Naive thymus-derived CD4-positive, alpha-beta T cell (primary cell): ENCODE measurements around the gene TMEM98. TPM values are rescaled to one million over a fixed set of nuclear protein-coding genes. Genes with fewer than 3 reads are reported as not detected.
A peak's percentile ranks its signal among the peaks of the same experiment; 100 is the strongest.
"Not testable (repeated sequence)": the region's sequence is repeated elsewhere in the genome, so short reads cannot be mapped to it uniquely, and the experiment has no call there.

Experiments
- ATAC-seq: fragments of 150-1000 bp; cut with Tn5 transposase; 2 replicates; pipeline ENCODE4 v1.10.0; 2021; ENCODE audit warnings: mild to moderate bottlenecking, moderate library complexity
- CTCF ChIA-PET: fragments of 350-600 bp; sonication (Branson Sonifier 250); formaldehyde crosslinking; loops from one replicate; lab custom pipeline; 2021; ENCODE audit warnings: antibody characterized with exemption; lab: Charles Lee
- POLR2A ChIA-PET: fragments of 350-600 bp; sonication (Branson Sonifier 250); formaldehyde crosslinking; loops from one replicate; lab custom pipeline; 2021; ENCODE audit warnings: antibody characterized with exemption, inconsistent platforms; lab: Charles Lee
- DNase-seq, 9 donors: peaks; one replicate each; pipeline versions ENCODE4 v3.0.0 to v3.0.0-alpha.2; 2020 to 2022; ENCODE audit warnings: mixed read lengths in 1 of 9
- H3K27ac ChIP-seq: one replicate; pipeline ENCODE4 v1.7.0; 2013; ENCODE audit warnings: mild to moderate bottlenecking, low read depth, low read length, moderate library complexity
- H3K27me3 ChIP-seq, 2 donors: one replicate each; pipeline ENCODE4 v1.7.0; 2013; ENCODE audit warnings: low read length in 2 of 2, mild to moderate bottlenecking in 2 of 2, moderate library complexity in 2 of 2; ENCODE audit not compliant: control insufficient read depth in 2 of 2, insufficient read depth in 2 of 2
- H3K36me3 ChIP-seq, 3 experiments: 1 replicate in 2 of 3; 2 replicates in 1 of 3; pipeline ENCODE4 v1.7.0; 2013; ENCODE audit warnings: low read length in 3 of 3, mild to moderate bottlenecking in 3 of 3, moderate library complexity in 1 of 3; ENCODE audit not compliant: insufficient read depth in 3 of 3, control insufficient read depth in 2 of 3
- H3K4me1 ChIP-seq, 2 donors: one replicate each; pipeline ENCODE4 v1.7.0; 2013; ENCODE audit warnings: low read length in 2 of 2, mild to moderate bottlenecking in 2 of 2, moderate library complexity in 1 of 2; ENCODE audit not compliant: control insufficient read depth in 2 of 2, insufficient read depth in 2 of 2
- H3K4me3 ChIP-seq: 2 replicates; pipeline ENCODE4 v1.7.0; 2013; ENCODE audit warnings: mild to moderate bottlenecking, low read length
- H3K9me3 ChIP-seq, 3 experiments: 1 replicate in 2 of 3; 2 replicates in 1 of 3; pipeline ENCODE4 v1.7.0; 2013; ENCODE audit warnings: low read length in 3 of 3; ENCODE audit not compliant: control insufficient read depth in 2 of 3
- H3K27ac Mint-ChIP-seq, 9 donors: one replicate each; pipeline ENCODE4 v1.8.0; 2020 to 2022; ENCODE audit warnings: mixed read lengths in 9 of 9, mild to moderate bottlenecking in 8 of 9, moderate library complexity in 5 of 9, inconsistent platforms in 2 of 9
- H3K27me3 Mint-ChIP-seq, 5 donors: one replicate each; pipeline ENCODE4 v1.8.0; 2021 to 2022; ENCODE audit warnings: mixed read lengths in 5 of 5, mild to moderate bottlenecking in 1 of 5
- H3K36me3 Mint-ChIP-seq, 5 donors: one replicate each; pipeline ENCODE4 v1.8.0; 2020 to 2022; ENCODE audit warnings: mixed read lengths in 5 of 5, mild to moderate bottlenecking in 3 of 5, inconsistent platforms in 1 of 5
- H3K4me1 Mint-ChIP-seq, 7 donors: one replicate each; pipeline ENCODE4 v1.8.0; 2020 to 2022; ENCODE audit warnings: mixed read lengths in 7 of 7, mild to moderate bottlenecking in 3 of 7, inconsistent platforms in 1 of 7
- H3K4me3 Mint-ChIP-seq, 10 donors: one replicate each; pipeline ENCODE4 v1.8.0; 2020 to 2022; ENCODE audit warnings: mild to moderate bottlenecking in 10 of 10, mixed read lengths in 10 of 10, moderate library complexity in 6 of 10, inconsistent platforms in 2 of 10
- H3K9me3 Mint-ChIP-seq, 11 donors: one replicate each; pipeline ENCODE4 v1.8.0; 2020 to 2022; ENCODE audit warnings: mixed read lengths in 11 of 11, mild to moderate bottlenecking in 4 of 11, inconsistent platforms in 1 of 11, moderate library complexity in 1 of 11
- intact Hi-C, 2 donors: fragments of 100-400 bp; cut with micrococcal nuclease; formaldehyde crosslinking; loops; one replicate each; pipeline ENCODE4 v1.15.1; 2023
- polyA plus RNA-seq, 2 donors: library from polyadenylated mRNA; unstranded; fragments of 300-500 nt; fragmentation: Illumina TruSeq; gene quantifications; one replicate each; pipeline ENCODE4 v1.2.3, GENCODE V29; 2021
- total RNA-seq, 6 experiments: library from RNA in 5 of 6; stranded (reverse) in 5 of 6; gene quantifications; 1 replicate in 5 of 6; 2 replicates in 1 of 6; pipeline ENCODE4 v1.2.3 and lab custom pipeline; 2021 to 2026

TMEM98 gene
- total and polyA plus RNA-seq, 7 experiments from 2014 or later = 0.73 to 1.6 TPM; not detected in 5

- Mint-ChIP-seq H3K27ac (no peak overlapping the region), H3K27me3 (peaks cover 0 to 24% (median 6%) of the 10 kb centered on the region in 5 donors), H3K4me3 (no peak overlapping the region), H3K36me3 (no peaks in the 10 kb centered on the region), H3K4me1 (peaks cover 0 to 1% (median 0%) of the 10 kb centered on the region in 7 donors), H3K9me3 (peaks cover 0 to 3% (median 0%) of the 10 kb centered on the region in 11 donors)
- ChIA-PET POLR2A (no interaction called here), CTCF (no interaction called here)
- DNase-seq (no peak), ATAC-seq (no peak)
- Histone ChIP-seq H3K27ac (no peak overlapping the region), H3K4me1 (no peaks in the 10 kb centered on the region), H3K27me3 (no peaks in the 10 kb centered on the region), H3K36me3 (no peaks in the 10 kb centered on the region), H3K9me3 (no peaks in the 10 kb centered on the region), H3K4me3 (no peak overlapping the region)
- intact Hi-C loops = no loop called here
Measured at GRCh38 chr17:32943647-32944191, 15.8 kb downstream of the TMEM98 start.

DNA sequence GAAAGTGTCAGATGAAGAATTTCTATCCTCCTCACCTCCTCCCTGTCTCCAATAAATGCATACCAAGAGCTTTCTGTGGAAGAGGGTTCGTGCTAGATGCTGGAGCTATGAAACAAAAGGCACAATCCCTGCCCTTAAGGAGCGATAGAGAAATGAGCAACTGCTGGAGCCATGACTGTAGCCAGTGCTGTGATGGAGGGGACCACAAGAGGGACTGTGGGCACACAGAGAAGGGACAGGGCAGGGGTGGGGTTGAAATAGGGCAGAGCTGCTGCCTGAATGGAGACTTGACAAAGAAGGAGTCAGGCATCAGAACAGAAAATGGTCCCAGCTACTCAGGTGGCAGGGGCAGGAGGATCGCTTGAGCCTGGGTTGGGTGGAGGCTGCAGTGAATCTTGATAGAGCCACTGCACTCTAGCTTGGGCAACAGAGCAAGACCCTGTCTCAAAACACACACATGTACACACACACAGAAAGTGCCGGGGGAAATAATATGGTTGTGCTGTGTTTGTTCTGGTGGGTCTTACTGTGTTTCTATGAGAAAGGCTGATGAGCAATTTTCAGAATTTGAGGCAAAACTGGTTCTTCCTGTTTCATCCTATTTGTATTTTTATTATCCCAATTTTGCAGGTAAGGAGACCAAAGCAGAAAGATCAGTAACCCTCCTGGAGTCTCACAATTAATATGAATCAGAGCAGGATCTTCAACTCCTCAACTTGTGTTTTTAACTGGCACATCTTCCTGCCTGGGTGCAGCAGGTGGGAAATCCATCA, 16.5 kb downstream of the TMEM98 start:
- Histone ChIP-seq H3K9me3 (no peaks in the 10 kb centered on the region), H3K27ac (no peak overlapping the region), H3K4me3 (no peak overlapping the region), H3K27me3 (no peaks in the 10 kb centered on the region), H3K36me3 (no peaks in the 10 kb centered on the region), H3K4me1 (no peaks in the 10 kb centered on the region)
- Mint-ChIP-seq H3K27ac (no peak overlapping the region), H3K36me3 (no peaks in the 10 kb centered on the region), H3K9me3 (peaks cover 0 to 3% (median 0%) of the 10 kb centered on the region in 11 donors), H3K27me3 (peaks cover 0 to 22% (median 9%) of the 10 kb centered on the region in 5 donors), H3K4me3 (no peak overlapping the region), H3K4me1 (peaks cover 0 to 1% (median 0%) of the 10 kb centered on the region in 7 donors)
- ATAC-seq (no peak), DNase-seq (no peak)
- intact Hi-C loops = no loop called here
- ChIA-PET POLR2A (no interaction called here), CTCF (no interaction called here)

DNA sequence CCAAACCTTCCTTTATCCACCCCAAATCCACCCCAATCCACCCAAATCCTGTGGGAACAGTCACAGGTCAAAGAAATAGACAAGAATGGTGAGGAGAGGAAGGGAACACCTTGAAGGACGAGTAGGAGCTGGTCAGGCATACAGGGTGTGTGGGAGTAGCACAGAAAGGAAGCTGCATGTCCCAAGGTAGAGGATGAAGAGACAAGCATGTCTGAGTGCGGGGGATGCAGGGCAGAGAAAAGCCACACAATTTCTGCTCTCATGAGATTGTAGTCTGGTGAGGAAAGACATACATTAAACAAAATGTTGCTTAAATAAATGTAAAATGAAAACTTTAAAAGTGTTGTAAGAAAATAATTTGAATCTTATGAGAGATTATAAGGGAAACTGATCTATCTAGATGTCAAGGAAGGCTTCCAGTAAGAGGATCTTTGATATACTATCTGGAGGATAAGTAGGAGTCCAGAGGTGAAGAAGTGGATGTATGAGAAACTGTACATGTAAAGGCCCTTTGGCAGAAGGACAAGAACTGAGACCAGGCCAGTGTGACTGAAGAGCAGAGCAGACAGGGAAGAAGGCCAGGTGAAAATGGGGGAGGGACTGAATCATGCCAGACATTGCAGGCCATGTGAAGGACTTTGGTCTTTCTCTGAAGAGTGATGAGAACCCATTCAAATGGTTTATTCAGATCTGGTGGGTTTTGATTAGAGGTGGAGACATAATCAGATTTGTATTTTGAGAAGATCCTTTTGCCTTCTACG, 18.6 kb downstream of the TMEM98 start:
- no peak overlapping the region for H3K27ac ChIP-seq
- H3K27me3 ChIP-seq = no peaks in the 10 kb centered on the region
- ChIA-PET CTCF (interaction anchor here (0.9 kb wide), 1 partner anchor 11 kb away, joined by 3 read pairs; no protein-coding TSS in a partner anchor), POLR2A (no interaction called here)
- ATAC-seq (no peak), DNase-seq (no peak)
- Mint-ChIP-seq H3K27ac (no peak overlapping the region), H3K36me3 (no peaks in the 10 kb centered on the region), H3K4me3 (no peak overlapping the region), H3K27me3 (peaks cover 0 to 25% (median 9%) of the 10 kb centered on the region in 5 donors), H3K9me3 (no peaks in the 10 kb centered on the region), H3K4me1 (peaks cover 0 to 1% (median 0%) of the 10 kb centered on the region in 7 donors)
- no peak overlapping the region for H3K4me3 ChIP-seq
- intact Hi-C loops = no loop called here
- H3K4me1 ChIP-seq = no peaks in the 10 kb centered on the region
- no peaks in the 10 kb centered on the region for H3K36me3 ChIP-seq
- H3K9me3 ChIP-seq = no peaks in the 10 kb centered on the region

- CTCF ChIA-PET = no interaction called here
Measured at GRCh38 chr17:32947736-32948135, 19.8 kb downstream of the TMEM98 start.

GRCh38 chr17:32949181-32949580, 21.2 kb downstream of the TMEM98 start:
- Histone ChIP-seq H3K4me3 (no peak overlapping the region), H3K4me1 (no peaks in the 10 kb centered on the region), H3K9me3 (no peaks in the 10 kb centered on the region), H3K36me3 (no peaks in the 10 kb centered on the region), H3K27me3 (no peaks in the 10 kb centered on the region), H3K27ac (no peak overlapping the region)
- Mint-ChIP-seq H3K27me3 (peaks cover 12 to 35% (median 20%) of the 10 kb centered on the region in 5 donors), H3K4me1 (peaks cover 0 to 1% (median 0%) of the 10 kb centered on the region in 7 donors), H3K4me3 (no peak overlapping the region), H3K36me3 (no peaks in the 10 kb centered on the region), H3K9me3 (no peaks in the 10 kb centered on the region), H3K27ac (no peak overlapping the region)
- DNase-seq = no peak
- ChIA-PET CTCF (no interaction called here), POLR2A (no interaction called here)
- intact Hi-C loops = no loop called here
- ATAC-seq = no peak

More at GRCh38 chr17:32947736-32948135, 19.8 kb downstream of the TMEM98 start:
- Histone ChIP-seq H3K9me3 (no peaks in the 10 kb centered on the region), H3K4me3 (no peak overlapping the region), H3K27ac (no peak overlapping the region), H3K36me3 (no peaks in the 10 kb centered on the region), H3K4me1 (no peaks in the 10 kb centered on the region), H3K27me3 (no peaks in the 10 kb centered on the region)
- Mint-ChIP-seq H3K9me3 (no peaks in the 10 kb centered on the region), H3K27me3 (peaks cover 7 to 31% (median 14%) of the 10 kb centered on the region in 5 donors), H3K4me3 (no peak overlapping the region), H3K4me1 (peaks cover 0 to 1% (median 0%) of the 10 kb centered on the region in 7 donors), H3K27ac (peak overlapping the region in 1 of 9 donors; percentile 48), H3K36me3 (no peaks in the 10 kb centered on the region)
- POLR2A ChIA-PET = no interaction called here
- ATAC-seq (no peak), DNase-seq (no peak)
- intact Hi-C loops = no loop called here

GRCh38 chr17:32952491-32952890, 24.5 kb downstream of the TMEM98 start:
- H3K27ac Mint-ChIP-seq, H3K4me1 ChIP-seq, H3K4me1 Mint-ChIP-seq, POLR2A ChIA-PET, CTCF ChIA-PET, H3K4me3 ChIP-seq, H3K9me3 Mint-ChIP-seq, H3K9me3 ChIP-seq, ATAC-seq, H3K27me3 ChIP-seq, DNase-seq, H3K4me3 Mint-ChIP-seq, intact Hi-C loops, H3K36me3 ChIP-seq, H3K36me3 Mint-ChIP-seq, H3K27ac ChIP-seq: not testable (repeated sequence)
- H3K27me3 Mint-ChIP-seq = peaks cover 12 to 33% (median 27%) of the 10 kb centered on the region in 5 donors
